Lower leg skin (tissue), 3 donors: ENCODE data around the gene MPZL3.

Source experiments
- POLR2A ChIP-seq, 2 donors: fragments of 450-650 bp; IDR thresholded peaks; one replicate each; pipeline ENCODE4 v1.6.1; 2016 to 2017; ENCODE audit warnings: antibody characterized with exemption in 2 of 2, mild to moderate bottlenecking in 1 of 2, moderate library complexity in 1 of 2
- TF ChIP-seq, protein P1 (sequence below), 3 donors: fragments of 450-650 bp; IDR thresholded peaks; one replicate each; pipeline ENCODE4 v1.5.1; 2016; ENCODE audit warnings: antibody characterized with exemption in 3 of 3, mild to moderate bottlenecking in 3 of 3, moderate library complexity in 2 of 3

DNA sequence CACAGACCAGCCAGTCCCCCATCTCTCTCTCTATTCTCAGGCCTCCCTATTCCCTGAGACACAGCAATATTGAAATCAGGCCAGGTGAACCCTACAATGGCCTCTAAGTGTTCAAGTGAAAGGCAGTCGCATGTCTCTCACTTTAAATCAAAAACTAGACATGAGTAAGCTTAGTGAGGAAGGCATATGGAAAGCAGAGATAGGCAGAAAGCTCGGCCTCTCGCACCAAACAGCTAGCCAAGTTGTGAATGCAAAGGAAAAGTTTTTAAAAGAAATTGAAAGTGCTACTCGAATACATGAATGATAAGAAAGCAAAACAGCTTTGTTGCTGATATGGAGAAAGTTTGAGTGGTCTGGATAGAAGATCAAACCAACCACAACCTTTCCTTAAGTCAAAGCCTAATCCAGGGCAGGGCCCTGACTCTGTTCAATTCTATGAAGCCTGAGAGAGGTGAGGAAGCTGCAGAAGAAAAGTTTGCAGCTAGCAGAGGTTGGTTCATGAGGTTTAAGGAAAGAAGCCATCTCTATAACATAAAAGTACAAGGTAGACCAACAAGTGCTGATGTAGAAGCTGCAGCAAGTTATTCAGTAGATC lies 31.7 kb upstream of the MPZL3 start:
- TF ChIP-seq, protein P1, sequence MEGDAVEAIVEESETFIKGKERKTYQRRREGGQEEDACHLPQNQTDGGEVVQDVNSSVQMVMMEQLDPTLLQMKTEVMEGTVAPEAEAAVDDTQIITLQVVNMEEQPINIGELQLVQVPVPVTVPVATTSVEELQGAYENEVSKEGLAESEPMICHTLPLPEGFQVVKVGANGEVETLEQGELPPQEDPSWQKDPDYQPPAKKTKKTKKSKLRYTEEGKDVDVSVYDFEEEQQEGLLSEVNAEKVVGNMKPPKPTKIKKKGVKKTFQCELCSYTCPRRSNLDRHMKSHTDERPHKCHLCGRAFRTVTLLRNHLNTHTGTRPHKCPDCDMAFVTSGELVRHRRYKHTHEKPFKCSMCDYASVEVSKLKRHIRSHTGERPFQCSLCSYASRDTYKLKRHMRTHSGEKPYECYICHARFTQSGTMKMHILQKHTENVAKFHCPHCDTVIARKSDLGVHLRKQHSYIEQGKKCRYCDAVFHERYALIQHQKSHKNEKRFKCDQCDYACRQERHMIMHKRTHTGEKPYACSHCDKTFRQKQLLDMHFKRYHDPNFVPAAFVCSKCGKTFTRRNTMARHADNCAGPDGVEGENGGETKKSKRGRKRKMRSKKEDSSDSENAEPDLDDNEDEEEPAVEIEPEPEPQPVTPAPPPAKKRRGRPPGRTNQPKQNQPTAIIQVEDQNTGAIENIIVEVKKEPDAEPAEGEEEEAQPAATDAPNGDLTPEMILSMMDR (IDR thresholded peaks at IDR 0.05) = no peak
- no peak for TF ChIP-seq POLR2A (IDR thresholded peaks at IDR 0.05)
